Liver (tissue), 9 donors: ENCODE data around the gene KLHDC3. TPM values are rescaled to one million over a fixed set of nuclear protein-coding genes. Genes with fewer than 3 reads are reported as not detected.

Experiments used
- DNase-seq: peaks from one replicate; pipeline ENCODE4 v3.0.0-alpha.2; 2017; ENCODE audit warnings: low spot score
- H3K27ac ChIP-seq, 2 donors: one replicate each; pipeline ENCODE4 v1.7.0; 2013; ENCODE audit warnings: inconsistent platforms in 2 of 2, low read length in 2 of 2, control low read depth in 1 of 2, low read depth in 1 of 2, mild to moderate bottlenecking in 1 of 2
- H3K27me3 ChIP-seq, 4 donors: one replicate each; pipeline versions ENCODE4 v1.6.1 to v1.7.0; 2013; ENCODE audit warnings: low read length in 3 of 4, inconsistent platforms in 1 of 4, mild to moderate bottlenecking in 1 of 4, moderate library complexity in 1 of 4; ENCODE audit not compliant: control insufficient read depth in 4 of 4, insufficient read depth in 4 of 4
- H3K36me3 ChIP-seq, 4 donors: one replicate each; pipeline versions ENCODE4 v1.6.1 to v1.7.0; 2013; ENCODE audit warnings: low read length in 3 of 4, mild to moderate bottlenecking in 3 of 4, low read depth in 1 of 4, moderate library complexity in 1 of 4; ENCODE audit not compliant: control insufficient read depth in 4 of 4, insufficient read depth in 3 of 4
- H3K4me1 ChIP-seq, 4 donors: one replicate each; pipeline versions ENCODE4 v1.6.1 to v1.7.0; 2013; ENCODE audit warnings: low read length in 3 of 4, mild to moderate bottlenecking in 3 of 4, moderate library complexity in 1 of 4; ENCODE audit not compliant: control insufficient read depth in 4 of 4, insufficient read depth in 4 of 4
- H3K4me3 ChIP-seq, 3 donors: one replicate each; pipeline versions ENCODE4 v1.6.1 to v1.7.0; 2013; ENCODE audit warnings: low read length in 3 of 3, control low read depth in 1 of 3, low read depth in 1 of 3, mild to moderate bottlenecking in 1 of 3
- H3K9ac ChIP-seq, 2 donors: one replicate each; pipeline ENCODE4 v1.7.0; 2013; ENCODE audit warnings: low read length in 2 of 2, mild to moderate bottlenecking in 2 of 2, moderate library complexity in 2 of 2, control low read depth in 1 of 2, low read depth in 1 of 2
- H3K9me3 ChIP-seq, 4 donors: one replicate each; pipeline versions ENCODE4 v1.6.1 to v1.7.0; 2013; ENCODE audit warnings: low read length in 3 of 4; ENCODE audit not compliant: control insufficient read depth in 4 of 4
- CTCF ChIP-seq: fragments of 150-350 bp; IDR thresholded peaks from 2 replicates; pipeline ENCODE4 v1.5.1; 2017; ENCODE audit warnings: improper control_type of control experiment, low read depth, low read length; ENCODE audit not compliant: missing input control
- GABPA ChIP-seq, 2 donors: IDR thresholded peaks in 1 of 2; conservative IDR thresholded peaks in 1 of 2; 2 replicates each; pipeline ENCODE4 v1.6.1; 2016; ENCODE audit warnings: antibody characterized with exemption in 2 of 2, mild to moderate bottlenecking in 1 of 2, moderate library complexity in 1 of 2
- HNF4A ChIP-seq, 2 donors: conservative IDR thresholded peaks; 2 replicates each; pipeline ENCODE4 v1.6.1; 2016; ENCODE audit warnings: antibody characterized with exemption in 2 of 2, mild to moderate bottlenecking in 2 of 2
- HNF4G ChIP-seq: IDR thresholded peaks from 2 replicates; pipeline ENCODE4 v1.6.1; 2016; ENCODE audit warnings: antibody characterized with exemption
- JUND ChIP-seq, 2 donors: IDR thresholded peaks; 2 replicates each; pipeline ENCODE4 v1.6.1; 2016; ENCODE audit warnings: antibody characterized with exemption in 2 of 2
- RXRA ChIP-seq, 2 donors: IDR thresholded peaks; 2 replicates each; pipeline ENCODE4 v1.6.1; 2017 to 2018; ENCODE audit warnings: antibody characterized with exemption in 2 of 2, mild to moderate bottlenecking in 1 of 2
- SP1 ChIP-seq: IDR thresholded peaks from 2 replicates; pipeline ENCODE4 v1.6.1; 2018; ENCODE audit warnings: antibody characterized with exemption, mild to moderate bottlenecking
- TAF1 ChIP-seq: conservative IDR thresholded peaks from 2 replicates; pipeline ENCODE4 v1.6.1; 2016; ENCODE audit warnings: antibody characterized with exemption, mild to moderate bottlenecking
- YY1 ChIP-seq: IDR thresholded peaks from 2 replicates; pipeline ENCODE4 v1.6.1; 2016; ENCODE audit warnings: antibody characterized with exemption, mild to moderate bottlenecking
- WGBS: extraction: QIAGEN DNeasy Blood & Tissue Kit; methylation state at CpG from one replicate; pipeline ENCODE4 v1.1.7; 2013; 5-methylcytosine and 5-hydroxymethylcytosine counted together
- polyA plus RNA-seq, 2 donors: library from polyadenylated mRNA; stranded (reverse) in 1 of 2; unstranded in 1 of 2; fragments of 200-250 nt in 1 of 2; fragments of >200 nt in 1 of 2; fragmentation: Nextera tagmentation in 1 of 2; extraction: Ambion mirVana in 1 of 2; gene quantifications; one replicate each; pipeline versions ENCODE4 v1.2.1 to v1.2.3, GENCODE V29; 2013 to 2015
- total RNA-seq, 2 donors: library from RNA; depleted of rRNA; stranded (reverse); fragments of >200 nt; gene quantifications; one replicate each; pipeline ENCODE4 v1.2.3, GENCODE V29; 2014
- TF ChIP-seq, protein P1 (sequence below): IDR thresholded peaks from 2 replicates; pipeline ENCODE4 v1.6.1; 2016; ENCODE audit warnings: antibody characterized with exemption, mild to moderate bottlenecking
- TF ChIP-seq, protein P2 (sequence below): IDR thresholded peaks from 2 replicates; pipeline ENCODE4 v1.6.1; 2016; ENCODE audit warnings: antibody characterized with exemption
- donor health status: healthy.
- donor health status: healthy.
- donor health status: healthy.
- donor health status: healthy.
- donor health status: healthy.

The KLHDC3 gene
- total and polyA plus RNA-seq, 4 donors = 30.9 to 66.5 (median 50.6) TPM

- TF ChIP-seq SP1 (no peak), HNF4A (conservative IDR thresholded peaks at IDR 0.05) (no peak), YY1 (no peak), GABPA (IDR thresholded peaks at IDR 0.05 in 1 of 2, conservative IDR thresholded peaks at IDR 0.05 in 1 of 2) (no peak)
- peaks cover 2 to 17% (median 16%) of the 10 kb centered on the region in 4 donors for H3K4me1 ChIP-seq
- H3K36me3 ChIP-seq = peaks cover 3 to 14% (median 10%) of the 10 kb centered on the region in 4 donors
- no peak overlapping the region for H3K4me3 ChIP-seq
- no peak for DNase-seq
- 79% methylated on average over 1 of the region's 1 CpG for WGBS
- no peak overlapping the region for H3K27ac ChIP-seq
- H3K27me3 ChIP-seq = no peaks in the 10 kb centered on the region
- no peaks in the 10 kb centered on the region for H3K9me3 ChIP-seq
- H3K9ac ChIP-seq = no peak overlapping the region
Observed at GRCh38 chr6:42988486-42989020, 25.5 kb upstream of the KLHDC3 start.

DNA sequence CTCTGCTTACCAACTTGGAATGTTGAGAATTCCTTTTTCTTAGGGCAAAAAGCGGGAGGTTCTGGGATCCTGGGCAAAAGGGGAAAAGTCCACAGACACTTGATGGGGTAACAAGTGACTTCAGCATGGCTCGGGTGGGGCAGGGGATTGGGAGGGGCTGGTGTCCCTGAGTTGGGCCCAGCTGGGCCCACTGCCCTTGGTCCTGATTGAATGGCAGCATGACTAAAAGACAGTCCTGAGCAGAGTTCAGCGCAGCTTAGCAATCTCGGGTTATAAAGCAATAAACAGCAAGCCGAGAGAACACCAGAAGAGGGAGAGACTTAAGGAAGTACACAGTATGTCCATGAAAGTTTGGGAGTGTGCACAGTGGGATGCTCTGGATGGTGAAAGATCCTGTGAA, 24.1 kb upstream of the KLHDC3 start:
- no peak for DNase-seq
- Histone ChIP-seq H3K27ac (no peak overlapping the region), H3K36me3 (peaks cover 3 to 14% (median 12%) of the 10 kb centered on the region in 4 donors), H3K4me1 (peaks cover 0 to 12% (median 11%) of the 10 kb centered on the region in 4 donors), H3K9me3 (no peaks in the 10 kb centered on the region), H3K9ac (no peak overlapping the region), H3K4me3 (no peak overlapping the region), H3K27me3 (no peaks in the 10 kb centered on the region)
- WGBS = 90% methylated on average over 5 of the region's 5 CpGs
- no peak for TF ChIP-seq SP1
- TF ChIP-seq TAF1 = no peak
- TF ChIP-seq JUND (IDR thresholded peaks at IDR 0.05) = no peak
- no peak for TF ChIP-seq YY1
- TF ChIP-seq, protein P1, sequence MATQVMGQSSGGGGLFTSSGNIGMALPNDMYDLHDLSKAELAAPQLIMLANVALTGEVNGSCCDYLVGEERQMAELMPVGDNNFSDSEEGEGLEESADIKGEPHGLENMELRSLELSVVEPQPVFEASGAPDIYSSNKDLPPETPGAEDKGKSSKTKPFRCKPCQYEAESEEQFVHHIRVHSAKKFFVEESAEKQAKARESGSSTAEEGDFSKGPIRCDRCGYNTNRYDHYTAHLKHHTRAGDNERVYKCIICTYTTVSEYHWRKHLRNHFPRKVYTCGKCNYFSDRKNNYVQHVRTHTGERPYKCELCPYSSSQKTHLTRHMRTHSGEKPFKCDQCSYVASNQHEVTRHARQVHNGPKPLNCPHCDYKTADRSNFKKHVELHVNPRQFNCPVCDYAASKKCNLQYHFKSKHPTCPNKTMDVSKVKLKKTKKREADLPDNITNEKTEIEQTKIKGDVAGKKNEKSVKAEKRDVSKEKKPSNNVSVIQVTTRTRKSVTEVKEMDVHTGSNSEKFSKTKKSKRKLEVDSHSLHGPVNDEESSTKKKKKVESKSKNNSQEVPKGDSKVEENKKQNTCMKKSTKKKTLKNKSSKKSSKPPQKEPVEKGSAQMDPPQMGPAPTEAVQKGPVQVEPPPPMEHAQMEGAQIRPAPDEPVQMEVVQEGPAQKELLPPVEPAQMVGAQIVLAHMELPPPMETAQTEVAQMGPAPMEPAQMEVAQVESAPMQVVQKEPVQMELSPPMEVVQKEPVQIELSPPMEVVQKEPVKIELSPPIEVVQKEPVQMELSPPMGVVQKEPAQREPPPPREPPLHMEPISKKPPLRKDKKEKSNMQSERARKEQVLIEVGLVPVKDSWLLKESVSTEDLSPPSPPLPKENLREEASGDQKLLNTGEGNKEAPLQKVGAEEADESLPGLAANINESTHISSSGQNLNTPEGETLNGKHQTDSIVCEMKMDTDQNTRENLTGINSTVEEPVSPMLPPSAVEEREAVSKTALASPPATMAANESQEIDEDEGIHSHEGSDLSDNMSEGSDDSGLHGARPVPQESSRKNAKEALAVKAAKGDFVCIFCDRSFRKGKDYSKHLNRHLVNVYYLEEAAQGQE = no peak
- TF ChIP-seq, protein P2, sequence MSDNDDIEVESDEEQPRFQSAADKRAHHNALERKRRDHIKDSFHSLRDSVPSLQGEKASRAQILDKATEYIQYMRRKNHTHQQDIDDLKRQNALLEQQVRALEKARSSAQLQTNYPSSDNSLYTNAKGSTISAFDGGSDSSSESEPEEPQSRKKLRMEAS = no peak
- no peak for TF ChIP-seq CTCF

- no peak overlapping the region for H3K27ac ChIP-seq
- H3K4me1 ChIP-seq = no peaks in the 10 kb centered on the region
- no peaks in the 10 kb centered on the region for H3K27me3 ChIP-seq
- no peaks in the 10 kb centered on the region for H3K9me3 ChIP-seq
- no peak for DNase-seq
- TF ChIP-seq HNF4G (no peak), RXRA (IDR thresholded peaks at IDR 0.05) (no peak), CTCF (no peak)
- H3K36me3 ChIP-seq = peaks cover 3 to 14% (median 12%) of the 10 kb centered on the region in 4 donors
- H3K9ac ChIP-seq = no peak overlapping the region
- no peak overlapping the region for H3K4me3 ChIP-seq
- WGBS = 94% methylated on average over 2 of the region's 2 CpGs
Observed at GRCh38 chr6:42993445-42993844, 20.6 kb upstream of the KLHDC3 start.
